Liver (tissue), 3 donors: ENCODE results near the gene MED23.
"Not testable (repeated sequence)": the region's sequence is repeated elsewhere in the genome, so short reads cannot be mapped to it uniquely, and the experiment has no call there.

ENCODE experiments used
- ATF3 ChIP-seq: IDR thresholded peaks from 2 replicates; pipeline ENCODE4 v1.6.1; 2016; ENCODE audit warnings: antibody characterized with exemption
- CTCF ChIP-seq: fragments of 150-350 bp; IDR thresholded peaks from 2 replicates; pipeline ENCODE4 v1.5.1; 2017; ENCODE audit warnings: improper control_type of control experiment, low read depth, low read length; ENCODE audit not compliant: missing input control
- JUND ChIP-seq, 2 donors: IDR thresholded peaks; 2 replicates each; pipeline ENCODE4 v1.6.1; 2016; ENCODE audit warnings: antibody characterized with exemption in 2 of 2
- MAX ChIP-seq: IDR thresholded peaks from 2 replicates; pipeline ENCODE4 v1.6.1; 2016; ENCODE audit warnings: antibody characterized with exemption
- NR2F2 ChIP-seq: IDR thresholded peaks from 2 replicates; pipeline ENCODE4 v1.6.1; 2016; ENCODE audit warnings: antibody characterized with exemption
- RAD21 ChIP-seq, 2 donors: IDR thresholded peaks; 2 replicates each; pipeline ENCODE4 v1.6.1; 2016; ENCODE audit warnings: antibody characterized with exemption in 2 of 2, mild to moderate bottlenecking in 2 of 2
- REST ChIP-seq: IDR thresholded peaks from 2 replicates; pipeline ENCODE4 v1.6.1; 2016; ENCODE audit warnings: antibody characterized with exemption, mild to moderate bottlenecking
- YY1 ChIP-seq: IDR thresholded peaks from 2 replicates; pipeline ENCODE4 v1.6.1; 2016; ENCODE audit warnings: antibody characterized with exemption, mild to moderate bottlenecking
- ZBTB33 ChIP-seq: IDR thresholded peaks from 2 replicates; pipeline ENCODE4 v1.6.1; 2016; ENCODE audit warnings: antibody characterized with exemption
- donor health status: healthy.
- donor health status: healthy.

- not testable (repeated sequence) for TF ChIP-seq CTCF; MAX; ZBTB33; RAD21 (IDR thresholded peaks at IDR 0.05); YY1; NR2F2; ATF3; JUND (IDR thresholded peaks at IDR 0.05); REST
These were observed 97.1 kb downstream of the MED23 start for GRCh38 chr6:131530936-131531335.
